ENCODE results near the gene ULK1. TPM values are rescaled to one million over a fixed set of nuclear protein-coding genes. Genes with fewer than 3 reads are reported as not detected.

ULK1 gene
- polyA plus RNA-seq, 1 donor (not counting 4 experiments of a cell fraction or from before 2014, with no cell fraction given), result 2.3 TPM

- peaks cover 3% of the 10 kb centered on the region for H4K20me1 ChIP-seq (ENCODE audit: control insufficient read depth, extremely low read depth, insufficient read depth, low read length)
- FAIRE-seq, result no peak
- no peak overlapping the region for H3K4me2 ChIP-seq (ENCODE audit: control insufficient read depth, extremely low read depth, insufficient read depth, low read depth, low read length)
- no peaks in the 10 kb centered on the region for H3K9me1 ChIP-seq (ENCODE audit: control insufficient read depth, extremely low read depth, insufficient read depth, low read length)
- H3K9ac ChIP-seq (ENCODE audit: control insufficient read depth, extremely low read depth, insufficient read depth, low read length), result no peak overlapping the region
- H3K36me3 ChIP-seq (ENCODE audit: control insufficient read depth in 2 of 2, extremely low read depth in 1 of 2, insufficient read depth in 2 of 2, low read length in 2 of 2), result no peaks in the 10 kb centered on the region
- TF ChIP-seq, protein P1, sequence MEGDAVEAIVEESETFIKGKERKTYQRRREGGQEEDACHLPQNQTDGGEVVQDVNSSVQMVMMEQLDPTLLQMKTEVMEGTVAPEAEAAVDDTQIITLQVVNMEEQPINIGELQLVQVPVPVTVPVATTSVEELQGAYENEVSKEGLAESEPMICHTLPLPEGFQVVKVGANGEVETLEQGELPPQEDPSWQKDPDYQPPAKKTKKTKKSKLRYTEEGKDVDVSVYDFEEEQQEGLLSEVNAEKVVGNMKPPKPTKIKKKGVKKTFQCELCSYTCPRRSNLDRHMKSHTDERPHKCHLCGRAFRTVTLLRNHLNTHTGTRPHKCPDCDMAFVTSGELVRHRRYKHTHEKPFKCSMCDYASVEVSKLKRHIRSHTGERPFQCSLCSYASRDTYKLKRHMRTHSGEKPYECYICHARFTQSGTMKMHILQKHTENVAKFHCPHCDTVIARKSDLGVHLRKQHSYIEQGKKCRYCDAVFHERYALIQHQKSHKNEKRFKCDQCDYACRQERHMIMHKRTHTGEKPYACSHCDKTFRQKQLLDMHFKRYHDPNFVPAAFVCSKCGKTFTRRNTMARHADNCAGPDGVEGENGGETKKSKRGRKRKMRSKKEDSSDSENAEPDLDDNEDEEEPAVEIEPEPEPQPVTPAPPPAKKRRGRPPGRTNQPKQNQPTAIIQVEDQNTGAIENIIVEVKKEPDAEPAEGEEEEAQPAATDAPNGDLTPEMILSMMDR (optimal IDR thresholded peaks at IDR 0.05 in 1 of 3, IDR thresholded peaks at IDR 0.05 in 1 of 3, conservative IDR thresholded peaks at IDR 0.05 in 1 of 3; ENCODE audit: extremely low read depth in 1 of 3, insufficient read depth in 2 of 3, low read length in 3 of 3), result no peak
- TF ChIP-seq EZH2 (IDR thresholded peaks at IDR 0.05; ENCODE audit: low read length), result no peak
- no peaks in the 10 kb centered on the region for H3K79me2 ChIP-seq (ENCODE audit: control insufficient read depth, insufficient read depth, low read length)
- H3K4me3 ChIP-seq (ENCODE audit: control insufficient read depth in 2 of 3, extremely low read depth in 1 of 3, insufficient read depth in 2 of 3, low read depth in 1 of 3, low read length in 3 of 3), result no peak overlapping the region
- dilution Hi-C loops (cut with MboI; ENCODE audit: extremely low pct_ligation_motif_present, low sequenced_read_pairs), result no loop called here
- no peaks in the 10 kb centered on the region for H3K9me3 ChIP-seq (ENCODE audit: control insufficient read depth, low read depth, low read length)
- H3K27me3 ChIP-seq (ENCODE audit: control insufficient read depth, extremely low read depth, insufficient read depth, low read length), result no peaks in the 10 kb centered on the region
- H2AFZ ChIP-seq (ENCODE audit: control insufficient read depth, low read length), result no peak overlapping the region
- no peak for DNase-seq (ENCODE audit: low read depth, low spot score)
- peaks cover 19% of the 10 kb centered on the region for H3K4me1 ChIP-seq (ENCODE audit: control insufficient read depth, extremely low read depth, insufficient read depth, low read length)
- no peak overlapping the region for H3K27ac ChIP-seq (ENCODE audit: control insufficient read depth, insufficient read depth, low read length)
These were observed 6.0 kb downstream of the ULK1 start for GRCh38 chr12:131900397-131900796.

- H3K9me1 ChIP-seq (ENCODE audit: control insufficient read depth, extremely low read depth, insufficient read depth, low read length), result no peaks in the 10 kb centered on the region
- dilution Hi-C loops (cut with MboI; ENCODE audit: extremely low pct_ligation_motif_present, low sequenced_read_pairs), result no loop called here
- H3K27ac ChIP-seq (ENCODE audit: control insufficient read depth, insufficient read depth, low read length), result no peak overlapping the region
- peaks cover 11% of the 10 kb centered on the region for H3K4me1 ChIP-seq (ENCODE audit: control insufficient read depth, extremely low read depth, insufficient read depth, low read length)
- DNase-seq (ENCODE audit: low read depth, low spot score) (no peak), FAIRE-seq (no peak)
- no peak overlapping the region for H3K9ac ChIP-seq (ENCODE audit: control insufficient read depth, extremely low read depth, insufficient read depth, low read length)
- H3K27me3 ChIP-seq (ENCODE audit: control insufficient read depth, extremely low read depth, insufficient read depth, low read length), result no peaks in the 10 kb centered on the region
- H4K20me1 ChIP-seq (ENCODE audit: control insufficient read depth, extremely low read depth, insufficient read depth, low read length), result no peaks in the 10 kb centered on the region
- TF ChIP-seq EZH2 (IDR thresholded peaks at IDR 0.05; ENCODE audit: low read length), result no peak
- TF ChIP-seq, protein P1 (optimal IDR thresholded peaks at IDR 0.05 in 1 of 3, IDR thresholded peaks at IDR 0.05 in 1 of 3, conservative IDR thresholded peaks at IDR 0.05 in 1 of 3; ENCODE audit: extremely low read depth in 1 of 3, insufficient read depth in 2 of 3, low read length in 3 of 3), result no peak
- no peaks in the 10 kb centered on the region for H3K9me3 ChIP-seq (ENCODE audit: control insufficient read depth, low read depth, low read length)
- H3K36me3 ChIP-seq (ENCODE audit: control insufficient read depth in 2 of 2, extremely low read depth in 1 of 2, insufficient read depth in 2 of 2, low read length in 2 of 2), result no peaks in the 10 kb centered on the region
- no peak overlapping the region for H3K4me2 ChIP-seq (ENCODE audit: control insufficient read depth, extremely low read depth, insufficient read depth, low read depth, low read length)
- no peak overlapping the region for H2AFZ ChIP-seq (ENCODE audit: control insufficient read depth, low read length)
- no peaks in the 10 kb centered on the region for H3K79me2 ChIP-seq (ENCODE audit: control insufficient read depth, insufficient read depth, low read length)
- H3K4me3 ChIP-seq (ENCODE audit: control insufficient read depth in 2 of 3, extremely low read depth in 1 of 3, insufficient read depth in 2 of 3, low read depth in 1 of 3, low read length in 3 of 3), result no peak overlapping the region
These were observed 7.3 kb downstream of the ULK1 start for GRCh38 chr12:131901431-131902331.
